NCI-H460 (cell line): ENCODE results near the gene SRD5A1. TPM values are rescaled to one million over a fixed set of nuclear protein-coding genes. Genes with fewer than 3 reads are reported as not detected.

Source experiments
- DNase-seq: peaks from one replicate; pipeline ENCODE4 v3.0.0-alpha.2; 2016; ENCODE audit warnings: low read depth; ENCODE audit errors: extremely low read depth
- total RNA-seq: library from RNA; depleted of rRNA; stranded (reverse); fragments of >200 nt; shearing (Covaris generic); gene quantifications from 2 replicates; pipeline ENCODE4 v1.2.3, GENCODE V29; 2014; rRNA removed

SRD5A1 gene
- total RNA-seq, 1 experiment from 2014 or later = 21.6 TPM

- no peak for DNase-seq
Measured at GRCh38 chr5:6723122-6723815, 90.0 kb downstream of the SRD5A1 start.

- no peak for DNase-seq
Measured at GRCh38 chr5:6723816-6724300, 90.6 kb downstream of the SRD5A1 start.

Other genes starting within 250 kb of the SRD5A1 start
- 0.20 and 0.29 TPM in 2 replicates for gene UBE2QL1, start 184.6 kb upstream of the SRD5A1 start, total RNA-seq
- gene NSUN2, start 396 bp upstream of the SRD5A1 start, total RNA-seq = 97.2 and 118 TPM in 2 replicates
- gene TENT4A, start 80.0 kb downstream of the SRD5A1 start, total RNA-seq = 14.5 and 17.7 TPM in 2 replicates